CD4-positive, alpha-beta T cell treated with Interleukin-1 beta for 1 hour (primary cell): Measurements from ENCODE around the gene MRPS16.
A peak's percentile ranks its signal among the peaks of the same experiment; 100 is the strongest.
"Not testable (repeated sequence)": the region's sequence is repeated elsewhere in the genome, so short reads cannot be mapped to it uniquely, and the experiment has no call there.

Source experiments
- DNase-seq, 2 donors: peaks; one replicate each; pipeline ENCODE4 v3.0.0-alpha.2; 2020 to 2022

The MRPS16 gene

DNA sequence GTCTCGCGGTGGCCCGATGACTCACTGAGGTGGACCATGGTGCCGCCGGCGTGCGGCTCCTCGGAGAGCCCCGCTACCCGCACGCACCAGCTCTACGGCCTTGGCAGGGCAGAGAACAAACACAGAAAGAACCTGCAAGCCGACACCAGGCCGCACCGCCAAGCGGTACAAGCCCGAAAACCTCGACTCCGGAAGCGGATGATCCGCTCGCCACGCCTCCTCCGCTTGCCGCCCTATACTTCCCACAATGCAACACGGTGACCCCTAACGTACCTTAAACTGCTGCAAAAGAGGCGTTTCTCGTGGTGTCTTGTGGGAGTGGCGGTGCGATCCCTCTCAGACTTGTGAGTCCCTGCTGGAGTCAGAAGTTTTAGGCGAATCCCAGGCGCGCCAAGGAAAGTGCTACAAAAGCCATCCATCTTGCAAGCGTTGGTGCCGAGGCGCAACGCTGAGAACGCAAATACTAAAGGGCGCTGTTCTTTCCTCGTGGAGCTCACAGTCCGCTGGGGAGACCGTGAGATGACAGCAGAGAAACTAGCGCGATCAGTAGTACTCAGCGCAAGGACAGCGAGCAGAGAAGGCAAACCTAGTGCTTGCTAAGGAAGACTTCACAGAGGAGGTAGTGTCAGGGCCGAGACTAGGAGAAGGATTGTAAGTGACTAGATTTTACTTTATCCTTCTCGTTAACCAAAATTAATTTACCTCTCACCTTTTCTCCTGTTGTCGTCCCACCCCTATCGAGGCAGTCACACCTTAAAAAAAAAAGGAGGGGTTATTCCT, at the start of gene MRPS16:
Gene MRPS16, minus strand, starts transcription at position 200 of the 780 bp plus-strand sequence. Its CDS starts 162 bp downstream, at position 38.
- DNase-seq, result peak; percentile 91 to 94

DNA sequence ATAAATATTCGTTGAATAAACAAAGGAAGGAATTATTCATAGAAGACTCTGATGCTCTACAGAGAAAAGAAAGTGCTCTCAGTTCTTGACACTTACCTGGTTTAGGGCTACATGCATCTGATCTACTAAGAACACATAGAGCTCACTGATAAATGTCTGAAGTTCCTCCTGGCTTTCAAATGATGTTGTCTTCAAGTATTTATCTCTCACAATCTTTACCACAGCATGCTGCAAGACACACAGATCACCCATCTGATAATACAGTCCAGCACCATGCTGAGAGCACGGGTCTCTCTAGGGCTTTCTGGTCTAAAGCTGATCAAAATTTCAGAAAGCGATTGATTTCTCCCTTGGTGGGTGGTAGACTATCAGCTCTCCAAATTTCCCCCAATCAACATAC, 44.5 kb upstream of the MRPS16 start:
- no peak for DNase-seq

DNA sequence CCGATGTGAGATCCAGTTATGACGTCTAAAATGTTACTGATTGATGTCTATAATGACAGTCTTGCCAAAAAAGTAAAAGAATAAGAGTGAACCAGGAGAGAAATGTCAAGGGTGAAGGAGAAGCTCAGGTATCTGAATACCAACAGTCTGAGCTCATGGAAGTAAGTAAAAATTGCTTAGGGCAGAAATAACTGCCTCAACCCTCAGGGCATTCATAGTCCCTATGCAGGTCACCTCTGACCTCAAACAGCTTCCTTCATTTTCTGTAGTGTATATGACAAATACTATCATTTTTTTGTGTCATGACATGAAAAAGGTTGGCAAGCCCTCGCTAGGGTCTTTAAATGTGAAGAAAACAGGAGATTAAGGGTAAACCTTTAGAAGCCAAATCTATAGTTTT, 41.0 kb upstream of the MRPS16 start:
- DNase-seq, result no peak

DNA sequence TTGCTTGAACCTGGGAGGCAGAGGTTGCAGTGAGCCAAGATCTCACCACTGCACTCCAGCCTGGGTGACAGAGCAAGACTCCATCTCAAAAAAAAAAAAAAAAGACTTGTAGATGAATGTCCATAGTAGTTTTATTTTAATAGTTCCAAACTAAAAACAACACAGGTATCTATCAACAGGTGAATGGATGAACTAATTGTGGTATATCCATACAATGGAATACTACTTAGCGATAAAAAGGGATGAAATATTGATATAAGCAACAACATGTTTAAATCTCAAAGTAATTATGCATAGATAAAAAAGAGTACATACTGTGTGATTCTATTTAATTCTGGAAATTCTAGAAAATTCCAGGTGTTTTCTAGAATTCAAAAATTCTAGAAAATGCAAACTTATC, 37.5 kb upstream of the MRPS16 start:
- no peak for DNase-seq

DNA sequence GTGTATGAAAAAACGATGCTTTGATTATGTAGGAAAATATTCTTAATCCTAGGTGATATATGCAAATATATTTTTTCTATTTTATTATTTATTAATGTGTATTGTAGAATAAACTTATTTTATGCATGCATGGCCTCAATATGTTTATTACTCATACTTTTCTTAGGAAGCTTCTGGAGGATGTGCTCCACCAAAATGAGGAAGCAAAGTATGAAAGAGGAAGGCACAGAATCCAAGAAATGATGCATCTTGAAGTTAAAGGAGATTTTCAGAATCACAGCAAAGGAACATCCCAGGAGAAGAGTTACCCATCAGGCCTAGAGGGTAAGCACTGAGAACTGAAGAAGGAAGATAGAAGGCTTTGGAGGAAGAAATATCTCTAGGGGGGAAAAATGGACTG, 35.0 kb upstream of the MRPS16 start:
- no peak for DNase-seq

DNA sequence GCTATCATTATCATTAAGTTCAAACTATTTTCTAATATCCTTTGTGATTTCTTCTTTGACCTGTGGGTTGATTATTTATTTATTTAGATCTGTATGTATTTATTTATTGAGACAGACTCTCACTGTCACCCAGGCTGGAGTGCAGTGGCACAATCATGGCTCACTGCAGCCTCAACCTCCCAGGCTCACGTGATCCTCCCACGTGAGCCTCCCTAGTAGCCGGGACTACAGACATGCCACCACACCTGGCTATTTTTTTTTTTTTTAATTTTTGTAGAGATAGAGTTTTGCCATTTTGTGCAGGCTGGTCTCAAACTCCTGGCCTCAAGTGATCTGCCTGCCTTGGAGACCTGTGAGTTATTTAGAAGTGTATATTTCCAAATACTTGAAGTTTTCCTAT, 28.7 kb upstream of the MRPS16 start:
- no peak for DNase-seq

DNA sequence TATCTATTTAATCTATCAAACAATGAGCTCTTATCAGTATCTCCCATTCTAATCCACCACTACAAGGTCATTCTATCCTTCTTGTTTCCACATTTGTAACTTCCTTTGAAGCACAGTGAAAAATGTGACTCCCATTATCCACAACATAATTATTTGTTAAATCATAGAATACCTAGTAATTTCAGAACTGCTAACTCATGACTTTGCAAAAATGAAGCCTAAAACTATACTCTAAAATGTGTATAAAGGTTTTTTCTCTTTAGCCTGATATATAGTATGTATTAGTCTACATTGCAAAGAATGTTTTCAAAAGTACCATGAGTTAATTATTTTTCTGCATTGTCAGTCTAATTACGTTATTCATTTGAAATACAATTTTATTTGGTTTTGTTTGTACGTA, 12.0 kb upstream of the MRPS16 start:
- no peak for DNase-seq

DNA sequence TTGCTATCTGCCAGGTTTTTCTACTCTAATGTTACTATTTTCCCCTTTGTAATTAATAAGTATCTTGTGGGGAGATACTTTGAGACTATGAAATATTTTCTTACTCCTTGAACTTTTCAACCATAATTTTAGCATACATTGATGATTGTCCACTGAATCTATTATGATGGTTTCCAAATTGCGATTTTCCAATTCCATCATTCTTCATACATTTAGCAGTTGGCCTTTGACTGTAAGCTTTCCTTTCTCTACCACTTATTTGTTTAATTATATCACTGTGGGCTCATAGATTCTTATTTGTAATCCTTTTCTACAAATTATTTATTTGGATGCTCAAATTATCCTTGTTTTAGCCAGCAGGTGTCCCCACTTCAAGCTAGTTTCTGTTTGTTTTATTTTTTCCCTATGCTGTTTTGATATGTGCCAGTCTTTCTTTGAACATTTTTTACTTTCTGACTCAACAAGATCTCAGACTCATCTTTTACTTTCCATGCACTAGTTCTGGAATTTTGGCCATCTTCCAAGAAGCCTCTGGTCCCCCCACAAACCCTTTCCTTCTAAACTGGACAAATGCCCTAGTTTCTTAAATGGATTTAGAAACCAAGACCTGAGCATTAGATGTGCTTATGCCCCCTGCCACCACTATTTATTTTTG, 11.4 kb upstream of the MRPS16 start:
- peak in 1 of 2 donors; percentile 22 for DNase-seq

DNA sequence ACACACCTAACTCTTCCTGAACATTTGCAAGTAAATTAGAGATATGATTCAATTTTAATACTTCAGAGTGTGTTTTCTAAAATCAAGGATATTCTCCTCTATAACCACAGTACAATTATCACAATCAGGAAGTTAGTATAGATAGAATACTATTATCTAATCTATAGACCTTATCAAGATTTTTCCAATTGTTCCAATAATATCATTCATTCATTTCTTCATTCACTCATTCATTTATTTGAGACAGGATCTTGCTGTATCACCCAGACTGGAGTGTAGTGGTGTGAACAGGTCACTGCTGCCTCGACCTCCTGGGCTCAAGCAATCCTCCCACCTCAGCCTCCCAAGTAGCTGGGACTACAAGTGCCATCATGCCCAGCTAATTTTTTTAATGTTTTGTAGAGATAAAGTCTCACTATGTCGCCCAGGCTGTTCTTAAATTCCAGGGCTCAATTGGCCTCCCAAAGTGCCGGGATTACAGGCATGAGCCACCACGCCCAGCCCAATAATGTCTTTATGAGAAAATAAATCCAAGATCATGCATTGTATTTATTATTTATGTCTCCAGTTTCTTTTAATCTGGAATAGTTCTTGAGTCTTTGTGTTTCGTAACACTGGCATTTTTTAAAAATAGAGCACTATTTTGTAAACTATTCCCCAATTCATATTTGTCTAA, 10.6 kb upstream of the MRPS16 start:
- no peak for DNase-seq

DNA sequence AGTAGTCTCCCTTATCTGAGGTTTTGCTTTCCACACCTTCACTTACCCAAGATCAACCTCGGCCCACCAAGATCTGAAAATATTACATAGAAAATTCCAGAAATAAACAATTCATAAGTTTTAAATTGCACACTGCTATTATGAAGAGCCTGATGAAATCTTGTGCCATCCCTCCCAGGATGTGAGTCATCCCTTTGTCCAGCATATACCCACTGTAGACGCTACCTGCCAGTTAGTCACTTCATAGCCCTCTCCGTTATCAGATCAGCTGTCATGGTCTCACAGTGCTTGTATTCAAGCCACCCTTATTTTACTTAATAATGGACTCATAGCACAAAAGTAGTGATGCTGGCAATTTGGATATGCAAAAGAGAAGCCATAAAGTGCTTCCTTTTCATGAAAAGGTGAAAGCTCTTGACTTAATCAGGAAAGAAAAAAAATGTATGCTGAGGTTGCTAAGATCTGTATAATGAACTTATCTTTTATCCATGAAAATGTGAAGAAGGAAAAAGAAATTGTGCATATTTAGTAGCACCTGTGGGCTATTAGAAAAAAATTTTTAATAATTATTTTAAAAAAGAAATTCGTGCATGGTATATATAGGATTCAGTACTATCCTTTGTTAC, 9.8 kb upstream of the MRPS16 start:
- no peak for DNase-seq

DNA sequence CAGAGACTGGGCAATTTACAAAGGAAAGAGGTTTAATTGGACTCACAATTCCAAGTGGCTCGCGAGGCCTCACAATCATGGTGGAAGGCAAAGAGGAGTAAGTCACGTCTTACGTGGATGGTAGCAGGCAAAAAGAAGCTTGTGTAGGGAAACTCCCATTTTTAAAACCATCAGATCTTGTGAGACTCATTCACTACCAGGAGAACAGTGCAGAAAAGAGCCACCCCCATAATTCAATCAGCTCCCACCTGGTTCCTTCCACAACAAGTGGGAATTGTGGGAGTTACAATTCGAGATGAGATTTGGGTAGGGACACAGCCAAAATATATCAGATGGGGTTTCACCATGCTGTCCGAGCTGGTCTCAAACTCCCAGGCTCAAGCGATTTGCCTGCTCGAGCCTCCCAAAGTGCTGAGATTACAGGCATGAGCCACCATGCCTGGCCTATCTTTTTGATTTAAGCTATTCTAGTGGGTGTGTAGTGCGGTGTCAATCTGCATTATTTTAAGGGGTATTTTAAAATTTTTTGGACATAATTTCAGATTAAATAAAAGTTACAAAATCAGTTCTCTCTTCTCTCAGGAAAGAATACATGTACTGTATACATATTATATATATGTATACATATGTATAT, 9.0 kb upstream of the MRPS16 start:
- no peak for DNase-seq

DNA sequence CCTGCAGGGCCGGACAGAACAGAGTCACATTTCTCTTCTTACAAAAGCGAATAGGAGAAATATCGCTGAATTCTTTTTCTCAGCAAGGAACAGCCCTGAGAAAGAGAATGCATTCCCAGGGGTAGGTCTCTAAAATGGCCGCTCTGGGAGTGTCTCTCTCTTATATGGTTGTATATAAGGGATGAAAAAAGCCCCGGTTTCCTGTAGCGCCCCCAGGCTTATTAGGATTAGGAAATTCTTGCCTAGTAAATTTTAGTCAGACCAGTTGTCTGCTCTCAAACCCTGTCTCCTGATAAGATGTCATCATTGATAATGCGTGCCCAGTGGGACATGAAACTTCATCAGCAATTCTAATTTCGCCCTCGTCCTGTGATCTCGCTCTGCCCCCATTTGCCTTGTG, 6.2 kb upstream of the MRPS16 start:
- not testable (repeated sequence) for DNase-seq

DNA sequence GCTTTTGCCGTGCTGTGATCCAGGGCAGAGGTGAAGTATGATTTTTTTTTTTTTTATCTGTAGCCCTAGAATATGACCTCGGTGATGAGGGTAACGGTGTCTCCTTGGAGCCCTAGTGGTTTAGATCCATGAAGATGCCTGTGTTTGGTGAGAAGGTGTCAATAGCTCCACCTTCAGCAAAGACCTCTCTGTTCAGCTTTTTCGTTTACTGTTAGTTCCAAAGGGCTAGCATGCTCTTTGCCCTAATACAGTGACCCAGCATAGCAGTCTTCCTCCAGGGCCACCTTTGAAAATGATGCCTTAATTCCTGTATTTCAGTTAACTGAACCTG, 746 bp upstream of the MRPS16 start:
- DNase-seq, result peak in 1 of 2 donors; percentile 20

DNA sequence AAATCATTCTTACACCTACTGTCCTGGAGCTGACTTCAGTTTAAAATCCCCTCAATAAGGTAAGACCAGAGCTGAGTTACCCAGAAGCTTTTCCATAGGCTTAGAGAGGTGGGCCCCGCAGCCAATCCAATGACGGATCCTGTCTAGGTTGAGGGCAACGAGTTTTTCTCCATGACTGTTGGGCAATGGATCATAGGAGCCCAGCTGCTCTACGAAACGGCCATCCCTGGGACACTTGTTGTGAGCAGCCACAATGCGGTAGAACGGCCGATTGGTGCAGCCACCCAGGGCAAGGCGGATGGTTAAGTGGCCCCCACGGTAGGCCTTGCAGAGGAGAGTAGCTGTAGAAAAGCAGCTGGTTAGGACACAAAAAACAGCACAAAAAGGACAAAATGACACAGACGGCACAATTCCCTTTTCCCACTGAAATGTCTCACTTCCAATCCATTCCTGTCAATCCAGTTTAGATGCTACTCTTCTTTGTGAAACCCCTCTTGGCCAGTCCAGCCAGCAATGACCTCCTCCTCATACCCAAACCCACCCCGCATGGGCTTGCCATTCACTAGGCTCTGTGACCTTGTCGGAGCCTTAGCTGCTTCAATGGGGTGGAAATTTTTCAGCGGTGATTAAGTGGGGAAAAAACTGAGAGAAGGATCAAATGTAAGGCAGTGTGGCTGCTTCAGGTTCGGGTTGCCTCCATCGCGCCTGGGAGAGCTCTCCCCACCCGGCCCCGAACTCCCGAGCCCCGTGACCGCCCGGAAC, 580 bp downstream of the MRPS16 start:
- DNase-seq, result no peak

DNA sequence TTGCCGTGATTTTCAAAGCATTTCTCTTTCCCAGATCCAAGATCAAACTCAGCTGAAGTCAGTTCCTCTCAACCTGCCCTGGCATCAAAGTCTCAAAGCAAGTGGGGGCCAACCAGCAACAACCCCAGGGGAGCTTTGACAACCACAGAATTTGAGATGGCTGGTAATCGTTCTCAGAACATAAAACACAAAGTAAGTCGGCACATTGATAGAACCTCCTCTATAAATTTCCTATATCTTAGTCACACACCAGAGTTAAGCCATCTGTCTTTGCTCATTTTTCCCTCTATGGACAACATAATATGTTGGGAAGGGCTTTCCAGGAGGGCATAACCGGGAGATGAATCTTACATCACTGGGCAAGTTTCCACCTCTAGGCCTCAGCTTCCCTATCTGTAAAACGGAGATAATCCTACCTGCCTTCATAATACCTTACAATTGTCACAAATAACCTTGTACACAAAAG, 4.2 kb downstream of the MRPS16 start:
- no peak for DNase-seq

DNA sequence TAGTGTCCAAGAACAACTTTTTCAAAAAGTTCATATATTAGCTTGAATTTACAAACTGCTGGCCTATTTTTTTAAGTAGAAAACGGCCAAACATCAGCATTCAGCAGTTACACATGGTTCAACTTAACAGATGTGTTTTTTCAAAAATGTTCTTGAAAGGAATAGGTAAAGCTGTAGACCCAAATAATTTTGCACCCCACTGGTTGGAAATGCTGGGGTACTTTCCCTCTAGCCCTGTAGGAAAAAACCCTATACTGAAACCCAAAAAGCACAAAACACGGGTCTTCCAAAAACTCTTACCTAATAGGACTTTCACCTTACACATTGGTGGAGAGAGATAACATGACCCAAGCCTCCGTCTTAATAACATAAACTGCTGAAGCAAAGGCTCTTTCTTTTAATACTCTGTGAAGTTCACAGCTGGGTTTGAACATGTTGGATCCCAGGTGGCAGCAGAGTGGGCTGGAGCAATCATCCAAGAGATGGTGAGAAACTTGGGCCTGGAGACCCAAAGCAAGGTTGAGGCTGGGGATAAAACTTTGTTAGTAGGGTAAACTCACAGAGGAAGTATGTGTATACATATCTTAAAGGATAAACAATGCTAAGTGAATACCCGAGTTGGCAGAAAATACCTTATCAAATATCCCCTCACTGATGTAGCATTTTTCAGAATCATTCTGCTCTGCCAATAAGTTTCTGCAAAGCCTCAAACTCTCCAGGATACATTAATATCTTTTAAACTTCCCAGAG, 4.8 kb downstream of the MRPS16 start:
- peak in 1 of 2 donors; percentile 16 for DNase-seq

DNA sequence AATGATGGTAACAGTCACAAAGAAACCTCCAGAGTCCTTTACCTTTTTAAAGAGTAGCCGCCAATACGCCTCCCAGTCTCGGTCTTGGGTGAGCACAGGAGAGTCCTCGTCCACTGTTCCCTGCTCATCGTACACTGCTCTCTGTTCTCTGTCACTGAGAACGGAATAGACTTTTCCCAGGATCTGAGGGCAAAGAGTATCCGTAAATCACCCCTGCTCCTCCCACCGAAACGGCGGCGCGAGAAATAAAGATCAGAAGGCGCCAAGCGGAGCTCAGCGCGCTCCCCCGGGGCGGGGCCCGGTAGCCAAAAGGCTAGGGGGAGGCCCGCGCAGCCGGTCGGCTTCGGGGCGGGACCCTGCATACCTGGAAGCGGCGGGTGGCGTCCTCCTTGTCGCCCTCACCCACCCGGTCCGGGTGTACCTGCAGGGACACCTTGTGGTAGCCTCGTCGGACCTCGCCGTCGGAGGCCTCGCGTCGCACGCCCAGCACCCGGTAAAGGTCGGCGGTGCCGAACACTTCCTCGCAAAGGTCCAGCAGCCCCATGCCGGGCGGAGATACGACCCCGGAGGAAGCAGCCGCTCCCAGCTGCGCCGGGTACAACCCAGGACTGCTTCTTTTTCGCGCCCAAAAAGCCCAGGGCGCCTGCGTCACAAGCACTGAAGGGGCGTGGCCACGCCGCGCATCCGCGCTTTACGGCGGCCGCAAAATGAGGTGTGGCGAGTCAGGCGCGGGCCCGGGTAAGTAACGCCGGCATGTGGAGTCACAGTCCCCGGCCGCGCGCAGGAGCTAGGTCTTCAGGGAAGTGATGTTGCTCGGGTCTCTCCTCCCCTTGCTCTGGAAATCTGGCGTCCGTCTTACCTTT, 5.6 kb downstream of the MRPS16 start, which contains the start of gene DNAJC9:
Gene DNAJC9, minus strand, starts transcription at position 610 of the 863 bp plus-strand sequence. Its CDS starts 66 bp downstream, at position 544.
- DNase-seq, result peak; percentile 95 to 98

DNA sequence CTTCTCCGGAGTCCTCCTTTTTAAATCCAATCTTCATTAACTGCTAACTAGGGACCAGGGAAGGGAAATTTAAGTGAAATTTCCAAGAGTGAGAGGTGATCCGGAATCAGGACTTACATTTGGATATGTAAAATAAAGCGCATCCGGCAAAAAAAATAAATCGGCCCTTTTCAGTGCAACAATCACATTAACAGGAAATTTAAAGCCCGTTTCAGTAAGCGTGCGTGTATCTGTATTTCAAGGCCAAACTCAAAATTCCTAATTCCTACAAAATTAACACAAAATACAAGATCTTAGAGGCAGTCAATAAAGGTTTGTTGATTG, 6.2 kb downstream of the MRPS16 start:
- DNase-seq, result no peak

DNA sequence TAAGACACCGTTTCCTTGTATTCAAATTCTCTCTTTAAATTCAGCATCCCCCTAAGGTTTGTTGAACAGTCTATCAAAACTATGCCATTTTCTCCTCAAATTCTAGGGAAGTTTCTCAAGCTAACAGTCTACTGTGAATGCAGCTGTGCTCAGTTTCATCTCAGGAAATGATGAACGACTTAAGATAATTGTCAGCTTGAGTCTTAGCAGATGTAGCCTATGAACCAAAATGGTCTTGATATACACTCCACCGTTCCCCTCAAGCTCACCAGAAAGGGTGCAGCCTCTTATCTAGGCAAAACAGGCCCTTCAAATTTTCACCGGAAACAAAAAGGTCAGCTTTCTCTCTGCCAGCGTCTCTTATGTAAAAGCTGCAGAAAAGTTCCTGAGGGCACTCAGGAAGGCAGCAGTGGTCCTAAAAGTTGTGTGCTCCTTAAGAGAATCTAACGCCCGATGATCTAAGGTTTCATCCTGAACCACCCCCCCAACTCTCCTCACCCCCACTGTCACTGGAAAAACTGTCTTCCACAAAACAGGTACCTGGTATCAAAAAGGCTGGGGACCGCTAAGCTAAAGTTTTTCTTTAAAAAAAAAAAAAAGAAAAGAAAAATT, 7.5 kb downstream of the MRPS16 start:
- DNase-seq, result no peak

DNA sequence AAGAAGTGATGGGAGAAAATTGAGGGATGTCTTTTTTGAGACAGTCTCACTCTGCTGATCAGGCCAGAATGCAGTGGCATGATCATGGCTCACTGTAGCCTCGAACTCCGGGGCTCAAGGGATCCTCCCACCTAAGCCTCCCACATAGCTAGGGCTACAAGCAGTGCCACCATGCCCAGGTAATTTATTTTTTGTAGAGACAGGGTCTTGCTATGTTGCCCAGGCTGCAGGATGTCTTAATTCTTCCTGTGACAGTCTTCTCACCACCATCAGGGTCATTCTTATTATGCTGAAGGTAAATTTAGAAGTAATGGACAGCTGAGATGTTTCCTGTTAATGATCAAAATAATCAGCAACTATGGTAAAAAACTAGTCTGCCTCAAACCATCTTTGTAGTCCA, 12.5 kb downstream of the MRPS16 start:
- DNase-seq, result no peak
